Activated CD4-positive, alpha-beta T cell treated with anti-CD3 and anti-CD28 coated beads, Interleukin-2, Interleukin-4, amounts not matched to agents 100 ng/mL and 50 ng/mL, durations not matched to agents 16 hours and 8 hours (primary cell): ENCODE results near the gene KIF26A.

Experiments
- DNase-seq: peaks from one replicate; pipeline ENCODE4 v3.0.0-alpha.2; 2020; ENCODE audit warnings: low spot score

Gene KIF26A

DNA sequence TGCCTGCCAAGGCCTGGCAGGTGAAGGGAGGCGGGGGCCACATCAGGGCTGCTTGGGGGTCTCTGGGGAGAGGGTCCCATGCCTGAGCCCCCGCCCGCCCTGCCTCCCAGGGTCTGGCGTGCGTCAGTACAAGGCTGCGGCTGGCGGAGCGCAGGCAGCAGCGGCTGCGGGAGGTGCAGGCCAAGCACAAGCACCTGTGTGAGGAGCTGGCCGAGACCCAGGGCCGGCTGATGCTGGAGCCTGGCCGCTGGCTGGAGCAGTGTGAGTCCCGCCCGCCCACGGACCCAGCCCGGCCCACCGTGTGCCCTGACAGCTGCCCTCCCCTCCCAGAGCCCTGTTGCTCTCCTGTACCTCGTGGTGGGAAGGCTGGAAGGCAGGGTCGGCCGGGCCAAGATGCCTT is 40.7 kb downstream of the KIF26A start:
- DNase-seq: no peak

DNA sequence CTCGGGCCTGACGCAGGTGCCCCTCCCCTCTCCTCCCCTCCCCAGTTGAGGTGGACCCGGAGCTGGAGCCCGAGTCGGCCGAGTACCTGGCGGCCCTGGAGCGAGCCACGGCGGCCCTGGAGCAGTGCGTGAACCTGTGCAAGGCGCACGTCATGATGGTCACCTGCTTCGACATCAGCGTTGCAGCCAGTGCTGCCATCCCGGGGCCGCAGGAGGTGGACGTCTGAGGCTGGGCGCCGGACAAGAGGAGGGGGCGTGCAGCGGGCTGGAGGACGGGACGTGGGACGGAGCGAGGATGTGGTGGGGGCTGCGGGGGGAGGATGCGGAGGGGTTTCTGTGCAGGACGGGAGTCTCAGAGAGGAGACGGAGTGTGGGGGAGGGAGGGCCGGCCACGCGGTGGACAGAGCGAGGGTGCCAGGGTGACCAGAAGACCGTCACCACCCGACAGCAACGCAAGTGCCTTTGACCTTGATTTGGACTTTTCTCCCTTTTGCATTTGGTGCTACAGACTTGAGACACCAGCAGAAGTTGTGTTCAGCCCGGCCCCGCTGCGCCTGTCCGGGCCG is 41.3 kb downstream of the KIF26A start:
- DNase-seq: no peak

DNA sequence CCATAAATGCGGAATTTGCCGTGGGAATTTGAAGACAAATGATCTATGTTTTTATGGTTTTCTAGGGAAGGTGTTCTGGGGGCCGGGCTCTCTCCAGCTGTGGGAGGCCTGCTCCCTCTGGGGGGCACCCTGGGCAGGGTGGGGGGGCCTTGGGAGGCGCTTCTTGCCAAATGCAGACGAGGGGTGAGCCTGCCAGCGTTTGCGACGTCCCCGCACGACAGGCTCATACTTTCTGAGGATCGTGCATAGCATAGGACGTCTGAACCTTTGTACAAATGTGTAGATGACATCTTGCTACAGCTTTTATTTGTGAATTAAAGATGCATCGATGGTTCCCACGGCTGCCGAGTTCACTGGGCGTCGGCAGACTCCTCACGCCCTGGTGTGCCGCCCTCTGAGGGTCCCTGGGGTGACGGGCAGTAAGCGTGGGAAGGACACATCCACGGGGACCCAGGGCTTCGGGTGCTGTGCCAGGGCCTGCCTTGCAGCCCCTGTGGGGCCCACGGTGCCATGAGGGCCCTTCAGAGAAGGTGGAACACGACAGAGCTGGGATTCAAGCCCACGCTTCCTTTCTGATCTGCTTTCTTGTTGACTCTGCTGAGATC is 42.3 kb downstream of the KIF26A start:
- no peak for DNase-seq

DNA sequence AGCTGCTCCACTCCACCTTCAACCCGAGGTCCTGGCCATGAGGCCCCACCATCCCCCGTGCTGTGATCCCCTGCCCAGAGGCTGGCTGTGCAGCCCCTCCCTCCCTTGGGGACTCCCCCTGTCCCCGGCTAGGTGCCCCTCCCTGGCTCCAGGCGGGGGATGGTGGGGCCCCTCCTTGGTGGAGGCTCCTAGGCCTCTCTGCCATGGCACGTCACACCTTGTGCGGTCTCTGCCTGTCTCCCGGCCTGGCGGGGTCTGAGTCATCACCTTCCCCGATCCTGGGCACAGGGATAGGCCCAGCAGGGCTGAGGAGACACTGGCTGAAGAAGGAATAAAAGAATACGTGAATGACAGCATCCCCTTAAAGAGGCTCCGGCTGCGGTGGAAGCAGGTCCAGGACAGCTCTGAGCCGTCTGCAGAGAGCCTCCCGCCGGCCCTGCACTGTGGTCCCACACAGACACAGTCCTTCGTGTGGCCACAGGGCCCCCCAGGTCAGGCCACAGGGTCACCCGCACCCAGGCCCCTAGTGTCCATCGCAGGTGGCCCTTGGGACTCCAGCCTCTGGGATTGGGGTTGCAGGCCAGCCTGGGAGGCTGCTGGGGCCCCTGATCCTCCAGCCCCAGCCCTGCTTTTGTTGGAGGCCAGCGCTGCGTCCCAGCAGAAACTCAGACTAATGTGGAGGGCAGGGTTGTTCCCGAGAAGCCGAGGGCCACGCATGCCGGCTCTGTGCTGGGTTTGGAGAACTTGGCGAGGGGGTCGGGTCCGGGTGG is 43.6 kb downstream of the KIF26A start:
- no peak for DNase-seq

DNA sequence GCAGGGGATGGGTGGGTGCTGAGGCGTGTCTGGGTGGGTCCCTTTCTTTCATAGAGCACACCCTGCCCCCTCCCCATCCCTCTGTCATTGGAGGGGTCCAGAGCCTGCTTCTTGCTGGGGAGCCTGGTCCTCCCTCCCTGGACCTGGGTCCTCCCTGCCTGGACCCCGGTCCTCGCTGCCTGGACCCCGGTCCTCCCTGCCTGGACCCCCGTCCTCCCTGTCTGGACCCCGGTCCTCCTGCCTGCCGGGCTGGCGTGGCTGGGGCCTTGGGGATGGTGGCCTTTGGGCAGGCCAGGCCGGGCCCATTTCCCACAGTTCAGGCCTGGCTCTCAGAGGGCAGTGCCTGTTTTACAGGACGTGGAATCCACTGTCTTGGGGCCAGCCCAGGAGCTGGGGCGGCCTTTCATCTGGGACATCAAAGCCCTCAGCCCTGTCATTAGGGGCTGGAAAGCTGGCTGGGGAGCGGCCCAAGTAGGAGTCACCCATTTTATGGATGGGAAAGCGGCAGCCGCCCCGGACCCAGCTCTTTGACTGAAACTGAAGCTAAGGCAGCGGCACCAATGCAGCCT is 44.6 kb downstream of the KIF26A start:
- DNase-seq: no peak

DNA sequence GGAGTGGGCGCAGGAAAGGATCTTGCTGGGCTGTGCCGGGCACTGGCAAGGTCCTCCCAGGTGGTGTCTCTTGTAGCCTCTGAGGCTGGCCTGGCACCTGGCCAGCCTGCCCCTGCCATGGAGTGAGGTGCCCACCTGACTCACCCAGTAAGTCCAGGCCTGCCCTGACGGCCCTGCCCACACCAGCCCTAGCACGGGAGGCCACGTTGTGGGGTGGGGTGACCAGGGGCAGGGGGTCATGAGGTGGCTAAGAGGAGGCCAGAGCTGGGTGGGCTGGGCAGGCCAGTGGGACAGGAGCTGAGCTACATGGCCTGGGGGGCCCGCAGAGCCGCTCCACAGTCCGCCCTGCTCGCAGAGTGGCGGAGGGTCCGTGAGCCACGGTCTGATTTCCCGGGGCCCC is 45.4 kb downstream of the KIF26A start:
- no peak for DNase-seq

DNA sequence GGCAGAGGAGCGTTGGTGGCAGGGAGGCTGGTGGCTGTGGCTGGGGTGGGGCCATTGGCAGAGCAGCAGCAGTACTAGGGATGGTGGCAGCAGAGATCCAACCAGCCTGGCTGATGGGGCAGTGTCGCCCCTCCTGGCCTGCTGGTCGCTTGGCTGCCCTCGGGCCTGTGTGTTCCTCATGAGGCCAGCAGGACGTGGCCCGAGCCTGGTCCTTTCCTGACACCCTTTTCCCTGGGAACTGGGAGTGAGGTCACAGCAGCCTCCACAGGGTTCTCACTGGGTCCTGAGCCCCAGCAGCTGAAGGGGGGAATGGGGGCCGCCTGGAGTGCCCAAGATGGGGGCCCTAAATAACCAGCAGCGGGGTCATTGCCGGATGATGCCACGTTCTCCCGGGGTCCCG is 46.1 kb downstream of the KIF26A start:
- DNase-seq: no peak

- DNase-seq: no peak
Measured at GRCh38 chr14:104184911-104185499, 46.6 kb downstream of the KIF26A start.

GRCh38 chr14:104185916-104186495 is 47.6 kb downstream of the KIF26A start:
- no peak for DNase-seq

DNA sequence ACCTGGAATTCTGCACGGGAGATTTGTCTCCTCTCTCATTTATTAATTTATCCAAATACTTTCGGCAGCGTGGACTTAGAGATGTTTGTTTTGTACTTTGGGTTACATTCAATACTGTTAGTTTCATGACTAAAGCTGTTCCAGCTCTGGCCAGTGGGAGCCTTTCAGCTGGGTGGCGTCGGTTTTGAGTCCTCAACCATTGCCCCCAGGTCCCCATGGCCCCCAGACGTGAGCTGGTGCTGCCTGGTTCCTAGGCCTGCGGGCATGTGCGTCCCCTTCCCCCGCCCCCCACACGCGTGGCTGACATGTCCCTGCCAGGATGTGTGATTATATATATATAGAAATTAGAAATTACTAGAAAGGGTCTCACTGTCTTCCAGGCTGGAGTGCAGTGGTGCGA is 48.2 kb downstream of the KIF26A start:
- DNase-seq: no peak

DNA sequence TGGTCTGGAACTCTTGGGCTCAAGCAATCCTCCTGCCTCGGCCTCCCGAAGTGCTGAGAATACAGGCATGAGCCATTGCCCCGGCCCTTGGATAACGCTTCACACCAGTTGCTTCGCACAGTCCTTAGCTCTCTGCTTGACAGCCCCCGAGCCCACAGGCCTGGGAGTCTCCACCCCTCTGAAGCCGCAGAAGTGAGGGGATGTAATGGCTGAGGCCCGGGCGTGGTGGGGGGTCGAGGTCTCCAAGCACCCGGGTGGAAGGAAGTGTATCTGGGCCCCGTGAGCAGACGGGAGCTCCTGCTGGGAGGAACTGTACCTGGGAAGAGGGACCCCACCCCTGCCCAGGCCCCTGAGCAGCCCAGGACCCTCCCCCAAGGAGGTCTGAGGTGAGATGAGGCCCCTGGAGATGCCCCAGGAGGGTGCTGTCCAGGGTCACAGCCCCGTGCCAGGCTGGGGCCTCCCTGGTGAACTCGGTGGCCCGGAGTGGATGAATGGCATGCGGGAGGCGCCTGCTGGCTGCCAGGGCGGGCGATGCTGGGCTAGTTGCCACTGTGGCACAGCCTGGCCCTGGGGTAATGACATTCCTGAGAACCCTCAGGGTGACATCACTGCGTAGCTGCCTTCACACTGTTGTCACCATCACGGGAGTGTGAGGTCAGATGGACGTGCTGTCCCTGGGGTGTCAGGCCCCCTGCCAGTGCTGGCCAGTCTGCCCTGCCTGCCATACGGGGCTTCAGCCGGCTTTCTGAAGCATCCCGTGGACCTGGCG is 48.9 kb downstream of the KIF26A start:
- no peak for DNase-seq

DNA sequence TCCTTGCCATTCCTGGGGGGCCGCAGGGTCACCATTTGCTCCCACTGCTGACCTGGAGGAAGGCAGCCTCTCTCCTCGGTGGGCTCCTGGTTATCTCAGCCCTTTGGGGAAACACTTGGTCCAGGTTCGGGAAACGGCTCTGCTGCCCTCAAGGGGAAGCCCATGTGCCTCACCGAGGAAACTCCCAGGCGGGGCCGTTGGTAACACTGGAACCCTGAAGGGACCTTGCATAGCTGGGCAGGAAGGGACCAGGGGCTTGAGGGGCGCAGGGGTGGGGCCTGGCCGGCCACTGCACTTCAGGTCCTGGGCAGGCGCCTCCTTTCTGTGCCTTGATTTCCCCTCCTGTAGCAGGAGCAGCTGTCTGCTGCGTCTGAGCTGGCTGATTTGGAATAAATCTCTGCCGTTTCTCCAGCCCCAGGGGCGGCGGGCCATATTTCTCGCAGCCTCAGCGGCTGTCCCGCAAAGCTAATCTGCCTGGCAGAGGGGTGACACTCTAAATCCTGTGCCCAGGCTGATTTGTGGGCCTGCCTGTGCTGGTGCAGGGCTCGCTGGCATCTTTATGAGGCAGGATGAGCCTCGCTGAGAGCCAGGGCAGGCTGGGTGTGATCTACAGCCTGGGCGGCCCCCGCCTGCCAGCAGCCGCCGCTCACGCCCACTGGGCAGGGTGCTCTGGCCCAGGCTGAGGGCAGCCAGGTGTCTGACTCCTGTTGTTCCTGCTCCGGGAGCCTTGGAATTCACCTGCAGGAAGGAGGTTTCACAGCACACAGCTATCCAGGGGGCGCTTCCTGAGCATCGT is 49.7 kb downstream of the KIF26A start:
- DNase-seq: no peak

GRCh38 chr14:104188727-104189400 is 50.5 kb downstream of the KIF26A start:
- no peak for DNase-seq

DNA sequence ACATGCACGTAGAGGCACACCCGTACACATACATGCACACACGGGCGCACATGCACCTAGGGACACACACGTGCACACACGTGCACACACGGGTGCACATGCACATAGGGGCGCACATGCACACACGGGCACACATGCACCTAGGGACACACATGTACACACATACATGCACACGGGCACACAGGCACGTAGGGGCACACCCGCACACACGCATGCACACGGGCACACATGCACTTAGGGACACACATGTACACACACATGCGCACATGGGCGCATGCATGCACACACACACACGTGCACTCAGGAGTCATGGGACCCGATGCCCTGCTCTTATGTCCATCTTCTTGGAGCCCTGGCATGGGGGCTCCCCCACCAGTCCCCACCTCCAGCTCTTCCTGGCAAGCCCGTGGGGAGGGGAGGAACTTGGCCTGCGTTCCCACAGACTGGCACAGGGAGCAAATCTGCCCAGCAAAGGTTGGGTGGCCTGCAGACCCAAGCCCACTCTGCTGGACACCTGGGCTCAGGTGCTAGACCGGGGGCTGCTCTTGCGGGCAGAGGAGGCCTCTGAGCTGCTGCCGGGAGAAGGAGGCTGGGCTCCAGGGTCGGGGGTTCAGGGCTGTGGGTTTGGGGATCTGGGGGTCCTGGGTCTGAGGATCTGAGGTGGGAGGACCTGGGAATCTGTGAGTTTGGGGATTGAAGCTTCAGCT is 51.4 kb downstream of the KIF26A start:
- no peak for DNase-seq

GRCh38 chr14:104190396-104191000 is 52.1 kb downstream of the KIF26A start:
- DNase-seq: no peak

DNA sequence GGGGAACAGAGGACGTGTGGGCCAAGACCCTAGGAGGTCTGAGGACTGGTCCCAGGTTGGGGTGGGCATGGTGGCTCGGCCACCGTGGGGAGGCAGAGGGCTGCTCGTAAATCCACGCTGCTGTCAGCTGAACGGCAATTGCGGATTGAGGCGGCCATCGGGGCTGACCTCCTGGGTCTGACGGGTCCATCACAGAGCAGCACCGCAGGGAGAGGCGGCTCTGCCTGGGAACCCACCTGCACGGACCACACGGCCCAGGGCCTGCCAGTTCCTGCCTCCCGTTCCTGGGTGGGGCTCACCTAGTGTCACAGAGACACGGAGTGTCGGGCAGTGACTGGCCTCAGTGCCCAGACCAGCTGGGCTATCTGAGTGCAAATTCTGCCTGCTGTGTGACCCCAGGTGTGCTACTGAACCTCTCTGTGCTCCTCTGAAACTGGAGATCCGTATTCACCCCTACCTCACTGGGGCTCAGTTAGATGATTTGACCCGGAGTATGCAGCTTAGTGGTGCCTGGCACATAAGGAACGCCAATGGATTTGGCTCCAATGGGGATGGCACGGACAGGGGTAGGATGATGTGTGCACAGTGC is 53.1 kb downstream of the KIF26A start:
- no peak for DNase-seq

DNA sequence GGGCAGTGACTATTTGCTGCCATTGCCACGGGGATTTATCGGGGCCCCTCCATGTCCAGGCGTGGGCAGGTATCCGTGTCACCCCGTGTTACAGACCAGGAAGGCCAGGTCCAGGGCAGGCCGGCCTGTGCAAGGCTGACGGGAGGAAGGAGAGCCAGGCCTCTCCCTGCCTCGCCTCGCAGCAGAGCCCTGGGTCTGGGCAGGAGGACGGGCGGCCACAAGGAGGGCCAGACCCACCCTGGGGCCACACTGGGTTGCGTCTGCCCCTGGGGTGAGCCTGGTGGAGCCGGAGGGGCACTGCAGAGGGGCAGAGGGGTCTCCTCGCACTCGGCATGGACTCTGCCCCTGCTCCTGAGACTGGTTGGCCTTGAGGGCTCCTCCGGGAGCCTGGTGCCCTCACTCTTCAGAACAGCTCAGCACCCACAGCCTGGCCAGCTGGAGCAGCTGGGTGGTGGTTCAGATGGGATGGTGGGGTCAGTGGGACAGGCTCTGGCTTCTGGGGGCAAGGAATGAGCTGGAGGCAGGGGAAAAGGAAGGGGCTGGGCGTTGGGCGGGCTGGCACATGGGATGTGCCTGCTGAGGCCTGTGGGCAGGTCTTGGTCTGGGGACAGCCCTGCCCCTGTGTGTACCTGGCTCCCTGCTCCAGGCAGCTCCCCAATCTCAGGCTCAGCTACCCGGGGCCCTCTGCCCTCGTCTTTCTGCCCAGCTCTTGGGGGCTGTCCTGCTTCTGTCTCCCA is 53.9 kb downstream of the KIF26A start:
- DNase-seq: no peak

- DNase-seq: no peak
Measured at GRCh38 chr14:104192883-104193245, 54.5 kb downstream of the KIF26A start.
